HG02884 (cell line): ENCODE results near the gene ITLN1.
"Not testable (repeated sequence)": the region's sequence is repeated elsewhere in the genome, so short reads cannot be mapped to it uniquely, and the experiment has no call there.

Experiments used
- ATAC-seq: cut with Tn5 transposase; IDR thresholded peaks from one replicate; pipeline ENCODE4 v1.9.1; 2021; ENCODE audit warnings: mild to moderate bottlenecking, moderate library complexity; ENCODE audit not compliant: unreplicated experiment

The ITLN1 gene

DNA sequence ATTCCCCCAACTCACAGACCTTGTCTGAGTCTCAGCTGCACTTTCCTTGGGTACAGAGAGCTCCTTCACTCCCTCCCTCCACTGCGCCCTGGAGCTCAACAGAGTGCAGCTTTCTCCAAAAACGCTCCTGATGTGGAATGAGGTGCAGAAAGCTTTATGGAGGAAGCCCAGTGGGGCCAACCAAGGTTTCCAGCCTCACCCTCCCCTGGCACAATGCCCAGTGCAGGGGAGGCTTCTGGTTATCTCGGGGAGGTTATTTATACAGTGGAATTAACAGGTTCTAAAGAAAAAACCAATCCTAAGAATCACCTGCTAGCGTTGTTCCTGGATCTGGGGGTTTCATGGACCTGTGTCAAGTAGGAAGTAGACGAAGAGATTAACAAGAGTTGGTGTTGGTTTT is at the start of gene ITLN1:
Gene ITLN1, minus strand, starts transcription at position 139 of the 400 bp plus-strand sequence. CDS start 303 bp downstream, outside the sequence.
- ATAC-seq, result no peak

DNA sequence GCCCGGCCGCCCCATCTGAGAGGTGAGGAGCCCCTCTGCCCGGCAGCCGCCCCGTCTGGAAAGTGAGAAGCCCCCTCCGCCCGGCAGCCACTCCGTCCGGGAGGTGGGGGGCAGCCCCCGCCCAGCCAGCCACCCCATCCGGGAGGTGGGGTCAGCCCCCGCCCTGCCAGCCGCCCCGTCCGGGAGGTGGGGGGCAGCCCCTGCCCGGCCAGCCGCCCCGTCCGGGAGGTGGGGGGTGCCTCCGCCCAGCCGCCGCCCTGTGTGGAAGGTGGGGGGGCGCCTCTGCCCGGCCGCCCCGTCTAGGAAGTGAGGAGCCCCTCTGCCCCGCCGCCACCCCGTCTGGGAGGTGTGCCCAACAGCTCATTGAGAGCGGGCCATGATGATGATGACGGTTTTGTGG is 48.3 kb upstream of the ITLN1 start:
- not testable (repeated sequence) for ATAC-seq

GRCh38 chr1:160925652-160926244 is 40.8 kb upstream of the ITLN1 start:
- no peak for ATAC-seq

DNA sequence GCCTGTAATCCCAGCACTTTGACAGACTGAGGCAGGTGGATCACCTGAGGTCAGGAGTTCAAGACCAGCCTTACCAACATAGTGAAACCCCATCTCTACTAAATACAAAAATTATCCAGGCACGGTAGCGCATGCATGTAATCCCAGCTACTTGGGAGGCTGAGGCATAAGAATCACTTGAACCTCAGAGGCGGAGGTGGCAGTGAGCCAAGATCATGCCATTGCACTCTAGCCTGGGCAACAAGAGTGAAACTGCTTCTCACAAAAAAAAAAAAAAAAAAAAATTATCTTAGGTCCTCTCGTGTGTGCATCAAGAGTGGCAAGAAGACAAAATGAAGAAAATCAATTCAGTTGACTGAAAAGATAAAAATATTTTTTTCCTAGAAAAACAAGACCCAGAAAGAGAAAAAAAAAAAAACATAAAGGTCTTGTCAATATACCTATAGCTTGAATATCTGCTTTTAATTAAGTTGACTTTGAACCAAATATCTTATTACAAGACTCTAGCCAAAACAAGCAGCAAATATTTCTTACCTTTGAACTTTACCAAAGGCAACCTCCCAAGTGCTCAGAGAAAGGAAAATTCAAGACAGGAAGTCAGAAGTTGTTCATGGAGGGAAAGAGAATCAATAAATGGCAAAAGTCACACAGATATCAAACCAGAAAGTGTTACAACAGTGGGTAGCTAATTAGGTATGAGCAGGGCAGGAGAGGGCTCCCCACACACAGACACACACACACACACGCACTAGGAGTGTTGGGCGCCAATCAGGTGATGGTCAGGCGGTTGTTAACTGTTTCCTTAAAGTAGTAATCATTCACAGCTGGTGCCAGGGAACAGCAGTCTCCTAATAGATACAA is 40.0 kb upstream of the ITLN1 start:
- no peak for ATAC-seq

DNA sequence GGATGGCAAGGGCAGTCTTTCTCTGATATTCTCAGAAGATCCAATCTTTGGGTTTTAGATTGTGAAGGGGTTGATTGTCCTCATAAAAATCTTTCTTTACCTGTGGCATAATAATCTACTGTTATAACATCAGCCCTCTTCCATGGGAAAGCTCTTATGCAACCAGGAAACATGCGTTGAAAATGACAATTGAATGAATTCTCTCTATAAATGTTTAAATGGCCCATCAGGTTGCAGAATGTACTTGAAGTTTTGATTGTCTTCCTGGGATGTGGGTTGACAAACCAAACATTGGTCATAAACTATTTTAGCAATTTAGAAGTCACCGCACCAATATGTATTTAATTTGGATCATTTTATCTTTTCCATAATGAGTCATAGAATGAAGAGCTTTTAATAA is 31.7 kb upstream of the ITLN1 start:
- ATAC-seq, result no peak

- ATAC-seq, result not testable (repeated sequence)
These were observed 28.2 kb upstream of the ITLN1 start for GRCh38 chr1:160913229-160913628.

DNA sequence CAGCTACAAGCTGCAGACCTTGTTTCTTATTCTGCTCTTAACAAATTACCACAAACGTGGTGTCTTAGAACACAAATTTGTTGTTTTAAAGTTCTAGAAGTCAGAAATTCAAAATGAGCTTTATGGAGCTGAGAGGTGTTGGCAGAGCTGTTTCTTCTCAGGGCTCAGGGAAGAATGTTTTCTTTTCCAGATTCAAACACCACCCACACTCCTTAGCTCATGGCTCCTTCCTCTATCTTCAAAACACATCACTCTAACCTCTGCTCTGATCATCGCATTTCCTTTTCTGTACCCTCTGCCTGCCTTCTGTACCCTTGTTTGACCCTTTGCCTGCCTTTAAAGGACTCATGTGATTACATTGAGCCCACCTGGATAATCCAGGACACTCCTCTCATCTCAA is 26.9 kb upstream of the ITLN1 start:
- no peak for ATAC-seq

- no peak for ATAC-seq
These were observed 26.5 kb upstream of the ITLN1 start for GRCh38 chr1:160911441-160911840.

DNA sequence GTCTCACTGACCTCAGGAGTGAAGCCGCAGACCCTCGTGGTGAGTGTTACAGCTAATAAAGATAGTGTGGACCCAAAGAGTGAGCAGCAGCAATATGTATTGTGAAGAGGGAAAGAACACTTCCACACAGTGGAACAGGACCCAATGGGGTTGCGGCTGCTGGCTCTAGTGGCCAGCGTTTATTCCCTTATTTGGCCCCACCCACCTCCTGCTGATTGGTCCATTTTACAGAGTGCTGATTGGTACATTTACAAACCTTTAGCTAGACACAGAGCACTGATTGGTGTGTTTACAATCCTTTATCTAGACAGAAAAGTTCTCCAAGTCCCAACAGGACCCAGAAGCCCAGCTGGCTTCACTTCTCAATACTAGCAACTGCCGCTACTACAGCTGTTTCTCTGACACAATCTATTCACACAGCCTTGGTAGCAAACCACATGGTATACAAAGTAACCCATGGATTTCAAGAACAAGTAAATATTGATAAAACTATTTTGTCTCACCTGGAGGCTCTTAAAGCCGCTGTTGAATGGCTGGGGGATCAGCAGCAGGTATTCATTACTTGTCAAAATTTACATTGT is 25.3 kb upstream of the ITLN1 start:
- ATAC-seq, result no peak

DNA sequence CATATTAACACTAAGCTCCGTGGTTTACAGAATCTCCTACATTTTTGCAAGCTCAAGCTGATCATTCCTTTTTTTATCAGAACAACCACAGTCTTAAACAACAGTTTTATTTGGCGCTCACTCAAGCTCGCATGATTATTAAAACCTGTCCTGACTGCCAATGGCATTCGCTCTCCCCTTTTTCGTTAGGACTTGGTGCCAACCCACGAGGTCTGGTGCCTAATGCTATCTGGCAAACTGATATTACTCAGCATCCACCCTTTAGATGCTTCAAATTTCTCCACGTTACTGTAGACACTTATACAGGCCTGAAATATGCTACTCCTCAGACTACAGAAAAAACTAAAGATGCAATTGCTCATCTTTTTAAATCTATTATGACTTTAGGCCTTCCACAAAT is 23.0 kb upstream of the ITLN1 start:
- ATAC-seq, result no peak

- ATAC-seq, result no peak
These were observed 20.6 kb upstream of the ITLN1 start for GRCh38 chr1:160905617-160905989.

DNA sequence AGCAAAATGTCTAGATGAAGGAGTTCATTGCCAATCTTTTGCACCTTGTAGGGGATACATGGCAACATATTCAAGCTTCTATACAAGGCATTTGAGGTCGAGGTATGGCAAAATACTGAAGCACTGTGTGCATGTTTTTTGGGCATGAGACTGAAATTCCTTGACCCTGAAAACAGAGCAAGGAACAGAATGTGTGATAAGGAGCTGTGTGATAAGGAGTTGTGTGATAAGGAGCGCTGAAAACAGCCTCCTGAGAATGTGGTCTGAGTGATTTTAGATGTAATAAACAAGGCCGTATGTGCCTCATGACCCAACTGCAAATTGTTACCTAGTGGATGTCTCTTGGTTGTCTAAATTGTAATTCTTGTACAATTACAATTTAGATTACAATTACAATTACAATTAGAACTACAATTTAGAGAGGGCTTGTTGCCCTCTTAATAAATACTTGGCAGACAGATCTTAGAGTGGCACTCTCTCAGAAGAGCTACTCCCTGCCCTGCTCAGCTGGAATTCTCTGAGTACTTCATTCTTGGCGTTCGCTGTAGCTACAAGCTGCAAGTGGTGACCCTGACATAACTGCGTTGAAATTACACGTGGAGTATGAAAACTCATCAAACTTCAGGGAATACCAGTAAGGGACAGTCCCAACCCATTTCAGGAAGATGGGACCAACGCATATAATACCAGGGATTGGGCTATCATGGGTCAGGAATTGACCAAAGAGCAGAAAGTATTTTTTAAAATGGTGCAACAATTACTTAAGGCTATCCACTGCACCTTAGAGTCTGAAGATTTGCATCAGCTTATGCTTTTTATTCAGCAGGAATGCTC is 20.0 kb upstream of the ITLN1 start:
- no peak for ATAC-seq

DNA sequence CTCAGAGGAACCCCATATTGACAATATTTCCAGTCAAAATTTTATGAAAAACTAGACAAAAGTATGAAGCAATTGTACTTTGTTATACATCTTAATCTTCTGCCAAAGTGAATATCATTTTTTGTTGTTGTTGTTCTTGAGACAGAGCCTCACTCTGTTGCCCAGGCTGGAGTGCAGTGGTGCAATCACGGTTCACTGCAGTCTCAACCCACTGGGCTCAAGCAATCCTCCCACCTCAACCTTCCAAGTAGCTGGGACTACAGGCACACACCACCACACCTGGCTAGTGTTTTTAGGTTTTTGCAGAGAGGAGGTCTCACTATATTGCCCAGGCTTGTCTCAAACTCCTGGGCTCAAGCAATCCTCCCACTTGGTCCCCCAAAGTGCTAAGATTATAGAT is 17.3 kb upstream of the ITLN1 start:
- ATAC-seq, result not testable (repeated sequence)

- no peak for ATAC-seq
These were observed 16.8 kb upstream of the ITLN1 start for GRCh38 chr1:160901768-160902167.

GRCh38 chr1:160900683-160901082 is 15.7 kb upstream of the ITLN1 start:
- not testable (repeated sequence) for ATAC-seq

GRCh38 chr1:160894368-160895135 is 9.6 kb upstream of the ITLN1 start:
- ATAC-seq, result not testable (repeated sequence)

DNA sequence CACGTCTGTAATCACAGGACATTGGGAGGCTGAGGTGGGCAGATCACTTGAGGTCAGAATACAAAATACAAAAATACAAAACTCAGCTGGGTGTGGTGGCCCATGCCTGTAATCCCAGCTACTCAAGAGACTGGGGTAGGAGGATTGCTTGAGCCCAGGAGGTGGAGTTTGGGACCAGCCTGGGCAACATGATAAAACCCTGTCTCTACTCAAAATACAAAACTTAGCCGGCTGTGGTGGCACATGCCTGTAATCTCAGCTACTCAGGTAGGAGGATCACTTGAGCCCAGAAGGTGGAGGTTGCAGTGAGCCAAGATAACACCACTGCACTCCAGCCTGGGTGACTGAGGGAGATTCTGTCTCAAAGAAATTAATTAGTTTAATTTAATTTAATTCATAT is 6.5 kb upstream of the ITLN1 start:
- no peak for ATAC-seq

GRCh38 chr1:160888926-160889325 is 3.9 kb upstream of the ITLN1 start:
- no peak for ATAC-seq

DNA sequence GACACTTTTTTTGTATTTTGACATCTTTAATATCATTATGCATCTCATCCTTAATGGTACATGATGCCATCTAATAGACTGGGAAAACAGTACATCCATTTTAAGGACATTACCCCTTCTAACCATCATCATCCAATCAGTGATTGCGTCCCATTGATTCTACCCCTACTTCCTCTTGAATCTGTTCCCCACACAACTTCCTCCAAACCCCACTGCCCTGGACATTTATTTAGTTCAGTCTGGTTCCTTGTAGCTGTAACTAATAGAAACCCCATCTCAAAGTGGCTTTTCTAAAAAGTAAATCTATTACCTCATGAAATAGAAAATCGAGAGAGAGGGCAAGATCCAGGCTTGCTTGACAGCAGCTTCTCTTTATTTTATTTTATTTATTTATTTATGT is 2.1 kb upstream of the ITLN1 start:
- no peak for ATAC-seq

DNA sequence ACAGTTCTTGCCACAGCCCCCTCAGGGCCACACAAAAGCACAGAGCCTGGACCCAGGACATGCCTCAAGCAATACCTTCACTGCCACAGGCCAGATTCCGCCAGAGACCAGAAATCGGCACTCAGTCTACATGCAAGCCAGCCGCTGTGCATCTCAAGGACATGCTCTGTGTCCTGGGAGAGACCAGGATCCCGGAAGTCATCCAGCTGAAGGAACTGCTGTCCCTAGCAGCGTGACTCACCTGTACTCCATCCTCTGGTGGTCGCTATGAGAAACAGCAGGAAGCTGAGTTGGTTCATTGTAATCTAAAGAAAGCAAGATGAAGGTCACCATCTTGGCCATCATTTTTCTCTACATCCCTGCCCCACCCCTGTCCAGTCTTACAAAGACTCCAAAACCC is 401 bp downstream of the ITLN1 start:
- ATAC-seq, result no peak
